ENCODE measurements around the gene WWC1.

Gene WWC1

GRCh38 chr5:168438349-168438748 lies 146.9 kb downstream of the WWC1 start:
- DNase-seq (ENCODE audit: low spot score), result peak; percentile 42

- no peak for DNase-seq (ENCODE audit: low spot score)
These were observed 152.1 kb downstream of the WWC1 start for GRCh38 chr5:168443533-168443932.

- no peak for DNase-seq (ENCODE audit: low spot score)
These were observed 152.7 kb downstream of the WWC1 start for GRCh38 chr5:168443950-168444700.

GRCh38 chr5:168446983-168447619 lies 155.7 kb downstream of the WWC1 start:
- DNase-seq (ENCODE audit: low spot score), result no peak

- no peak for DNase-seq (ENCODE audit: low spot score)
These were observed 156.4 kb downstream of the WWC1 start for GRCh38 chr5:168447808-168448207.

- DNase-seq (ENCODE audit: low spot score), result no peak
These were observed 157.7 kb downstream of the WWC1 start for GRCh38 chr5:168449166-168449565.

GRCh38 chr5:168451565-168451964 lies 160.1 kb downstream of the WWC1 start:
- no peak for DNase-seq (ENCODE audit: low spot score)

GRCh38 chr5:168455201-168455600 lies 163.8 kb downstream of the WWC1 start:
- no peak for DNase-seq (ENCODE audit: low spot score)

- no peak for DNase-seq (ENCODE audit: low spot score)
These were observed 166.1 kb downstream of the WWC1 start for GRCh38 chr5:168457542-168457941.

- no peak for DNase-seq (ENCODE audit: low spot score)
These were observed 169.2 kb downstream of the WWC1 start for GRCh38 chr5:168460606-168461005.

- DNase-seq (ENCODE audit: low spot score), result no peak
These were observed 171.6 kb downstream of the WWC1 start for GRCh38 chr5:168463081-168463480.

GRCh38 chr5:168464214-168464613 lies 172.8 kb downstream of the WWC1 start:
- no peak for DNase-seq (ENCODE audit: low spot score)

GRCh38 chr5:168464641-168465040 lies 173.2 kb downstream of the WWC1 start:
- no peak for DNase-seq (ENCODE audit: low spot score)

- DNase-seq (ENCODE audit: low spot score), result no peak
These were observed 176.4 kb downstream of the WWC1 start for GRCh38 chr5:168467755-168468330.

GRCh38 chr5:168468836-168469235 lies 177.4 kb downstream of the WWC1 start:
- peak; percentile 73 for DNase-seq (ENCODE audit: low spot score)

GRCh38 chr5:168469816-168470215 lies 178.4 kb downstream of the WWC1 start:
- no peak for DNase-seq (ENCODE audit: low spot score)

- DNase-seq (ENCODE audit: low spot score), result peak; percentile 30
These were observed 180.3 kb downstream of the WWC1 start for GRCh38 chr5:168471785-168472184.

GRCh38 chr5:168472329-168472728 lies 180.9 kb downstream of the WWC1 start:
- DNase-seq (ENCODE audit: low spot score), result peak; percentile 84

GRCh38 chr5:168474319-168474718 lies 182.9 kb downstream of the WWC1 start:
- no peak for DNase-seq (ENCODE audit: low spot score)

GRCh38 chr5:168477060-168477459 lies 185.6 kb downstream of the WWC1 start:
- DNase-seq (ENCODE audit: low spot score), result no peak

GRCh38 chr5:168479166-168479565 lies 187.7 kb downstream of the WWC1 start:
- DNase-seq (ENCODE audit: low spot score), result no peak

- DNase-seq (ENCODE audit: low spot score), result no peak
These were observed 189.2 kb downstream of the WWC1 start for GRCh38 chr5:168480601-168481000.

- DNase-seq (ENCODE audit: low spot score), result no peak
These were observed 189.9 kb downstream of the WWC1 start for GRCh38 chr5:168481330-168481788.
